Muscle of leg (tissue), 16 donors: Measurements from ENCODE around the gene IRF2BP2. TPM values are rescaled to one million over a fixed set of nuclear protein-coding genes. Genes with fewer than 3 reads are reported as not detected.

Experiments
- DNase-seq: peaks from one replicate; pipeline ENCODE4 v3.0.0; 2013
- H3K27ac ChIP-seq: one replicate; pipeline ENCODE4 v1.5.1; 2013; ENCODE audit warnings: mild to moderate bottlenecking, low read length, control low read depth
- H3K27me3 ChIP-seq: one replicate; pipeline ENCODE4 v1.6.1; 2013; ENCODE audit warnings: low read length; ENCODE audit not compliant: control insufficient read depth, insufficient read depth
- H3K36me3 ChIP-seq: one replicate; pipeline ENCODE4 v1.6.1; 2013; ENCODE audit warnings: low read length; ENCODE audit not compliant: control insufficient read depth, insufficient read depth
- H3K4me1 ChIP-seq: one replicate; pipeline ENCODE4 v1.6.1; 2013; ENCODE audit warnings: low read length; ENCODE audit not compliant: control insufficient read depth, insufficient read depth
- H3K4me3 ChIP-seq: one replicate; pipeline ENCODE4 v1.5.1; 2013; ENCODE audit warnings: low read length, control low read depth
- H3K9me3 ChIP-seq: replicated peaks from 2 replicates; pipeline ENCODE4 v1.6.1; 2013; ENCODE audit warnings: low read depth, low read length; ENCODE audit not compliant: control insufficient read depth
- WGBS: methylation state at CpG from one replicate; pipeline ENCODE4 v1.1.5; 2013; ENCODE audit warnings: missing lambda C conversion rate; ENCODE audit not compliant: insufficient coverage; 5-methylcytosine and 5-hydroxymethylcytosine counted together
- long read RNA-seq, 11 donors: transcript quantifications; one replicate each; lab custom pipeline, GENCODE V29; 2026
- polyA plus RNA-seq, 8 donors: library from polyadenylated mRNA; unstranded; fragments of 120-200 nt; gene quantifications; one replicate each; pipeline versions ENCODE4 v1.2.1 to v1.2.3, GENCODE V29; 2013; ENCODE audit warnings: inconsistent platforms in 1 of 8, low replicate concordance in 1 of 8; ENCODE audit not compliant: insufficient read length in 8 of 8, insufficient read depth in 1 of 8
- total RNA-seq: library from RNA; stranded (reverse); fragments of 120-200 nt; gene quantifications from one replicate; pipeline ENCODE4 v1.2.4, GENCODE V29; 2013

Gene IRF2BP2
- total RNA-seq (61.4 TPM), polyA plus RNA-seq (10 to 100 TPM; 59.9 to 93.0 (median 76.2) TPM)
- long read RNA-seq, donor 1, full-length matches to known transcripts: 7 of 7 reads
- long read RNA-seq, donor 1, partial matches to known transcripts: 0 of 7 reads
- long read RNA-seq, donor 1, other reads (novel, unspliced or antisense): 0 of 7 reads
- long read RNA-seq, donor 2: 0 reads
- long read RNA-seq, donor 3, full-length matches to known transcripts: 29 of 35 reads
- long read RNA-seq, donor 3, partial matches to known transcripts: 0 of 35 reads
- long read RNA-seq, donor 3, other reads (novel, unspliced or antisense): 6 of 35 reads
- long read RNA-seq, donor 4, full-length matches to known transcripts: 12 of 12 reads
- long read RNA-seq, donor 4, partial matches to known transcripts: 0 of 12 reads
- long read RNA-seq, donor 4, other reads (novel, unspliced or antisense): 0 of 12 reads
- long read RNA-seq, donor 5, full-length matches to known transcripts: 26 of 26 reads
- long read RNA-seq, donor 5, partial matches to known transcripts: 0 of 26 reads
- long read RNA-seq, donor 5, other reads (novel, unspliced or antisense): 0 of 26 reads
- long read RNA-seq, donor 6, full-length matches to known transcripts: 15 of 15 reads
- long read RNA-seq, donor 6, partial matches to known transcripts: 0 of 15 reads
- long read RNA-seq, donor 6, other reads (novel, unspliced or antisense): 0 of 15 reads
- long read RNA-seq, donor 7, full-length matches to known transcripts: 13 of 13 reads
- long read RNA-seq, donor 7, partial matches to known transcripts: 0 of 13 reads
- long read RNA-seq, donor 7, other reads (novel, unspliced or antisense): 0 of 13 reads
- long read RNA-seq, donor 8, full-length matches to known transcripts: 2 of 2 reads
- long read RNA-seq, donor 8, partial matches to known transcripts: 0 of 2 reads
- long read RNA-seq, donor 8, other reads (novel, unspliced or antisense): 0 of 2 reads
- long read RNA-seq, donor 9, full-length matches to known transcripts: 16 of 16 reads
- long read RNA-seq, donor 9, partial matches to known transcripts: 0 of 16 reads
- long read RNA-seq, donor 9, other reads (novel, unspliced or antisense): 0 of 16 reads
- long read RNA-seq, donor 10, full-length matches to known transcripts: 8 of 8 reads
- long read RNA-seq, donor 10, partial matches to known transcripts: 0 of 8 reads
- long read RNA-seq, donor 10, other reads (novel, unspliced or antisense): 0 of 8 reads
- long read RNA-seq, donor 11, full-length matches to known transcripts: 15 of 15 reads
- long read RNA-seq, donor 11, partial matches to known transcripts: 0 of 15 reads
- long read RNA-seq, donor 11, other reads (novel, unspliced or antisense): 0 of 15 reads

- Histone ChIP-seq H3K36me3 (peaks cover 25% of the 10 kb centered on the region), H3K27ac (peak within 1 kb of the TSS; percentile 100), H3K27me3 (no peaks in the 10 kb centered on the region), H3K4me1 (peaks cover 40% of the 10 kb centered on the region), H3K9me3 (no peaks in the 10 kb centered on the region), H3K4me3 (peak within 1 kb of the TSS; percentile 75)
- DNase-seq: peak; percentile 95
- 0% methylated on average over 59 of the region's 62 CpGs for WGBS
Measured at GRCh38 chr1:234610061-234610665, at the start of gene IRF2BP2. IRF2BP2 (minus strand) TSS chr1:234610178; CDS start chr1:234609494, 684 bp downstream.

- Histone ChIP-seq H3K4me1 (peaks cover 15% of the 10 kb centered on the region), H3K27me3 (peaks cover 2% of the 10 kb centered on the region), H3K4me3 (no peak overlapping the region), H3K27ac (no peak overlapping the region), H3K9me3 (no peaks in the 10 kb centered on the region), H3K36me3 (no peaks in the 10 kb centered on the region)
- DNase-seq: no peak
- WGBS: 95% methylated on average over 3 of the region's 9 CpGs
Measured at GRCh38 chr1:234659538-234659937, 49.6 kb upstream of the IRF2BP2 start.

- Histone ChIP-seq H3K27ac (no peak overlapping the region), H3K36me3 (no peaks in the 10 kb centered on the region), H3K9me3 (no peaks in the 10 kb centered on the region), H3K27me3 (peaks cover 2% of the 10 kb centered on the region), H3K4me1 (peaks cover 15% of the 10 kb centered on the region), H3K4me3 (no peak overlapping the region)
- no peak for DNase-seq
- WGBS: 46% methylated on average over 3 of the region's 3 CpGs
Measured at GRCh38 chr1:234658138-234658537, 48.2 kb upstream of the IRF2BP2 start.

GRCh38 chr1:234656944-234657654 lies 47.1 kb upstream of the IRF2BP2 start:
- Histone ChIP-seq H3K27me3 (peaks cover 2% of the 10 kb centered on the region), H3K4me3 (no peak overlapping the region), H3K9me3 (no peaks in the 10 kb centered on the region), H3K4me1 (peaks cover 15% of the 10 kb centered on the region), H3K36me3 (no peaks in the 10 kb centered on the region), H3K27ac (no peak overlapping the region)
- DNase-seq: peak; percentile 56
- WGBS: 70% methylated on average over 5 of the region's 12 CpGs

- Histone ChIP-seq H3K4me3 (no peak overlapping the region), H3K27ac (no peak overlapping the region), H3K36me3 (no peaks in the 10 kb centered on the region), H3K4me1 (peaks cover 15% of the 10 kb centered on the region), H3K9me3 (no peaks in the 10 kb centered on the region), H3K27me3 (peaks cover 2% of the 10 kb centered on the region)
- 86% methylated on average over 10 of the region's 17 CpGs for WGBS
- DNase-seq: no peak
Measured at GRCh38 chr1:234656070-234656895, 46.3 kb upstream of the IRF2BP2 start.

- DNase-seq: no peak
- Histone ChIP-seq H3K27me3 (peaks cover 2% of the 10 kb centered on the region), H3K4me1 (peaks cover 15% of the 10 kb centered on the region), H3K36me3 (no peaks in the 10 kb centered on the region), H3K4me3 (no peak overlapping the region), H3K9me3 (no peaks in the 10 kb centered on the region), H3K27ac (no peak overlapping the region)
- 61% methylated on average over 2 of the region's 8 CpGs for WGBS
Measured at GRCh38 chr1:234655328-234656069, 45.5 kb upstream of the IRF2BP2 start.

GRCh38 chr1:234654002-234654733 lies 44.2 kb upstream of the IRF2BP2 start:
- no peaks in the 10 kb centered on the region for H3K9me3 ChIP-seq
- DNase-seq: no peak
- WGBS: no CpG with 5 or more reads among the region's 3 CpGs
- no peak overlapping the region for H3K27ac ChIP-seq
- peaks cover 2% of the 10 kb centered on the region for H3K27me3 ChIP-seq
- peaks cover 15% of the 10 kb centered on the region for H3K4me1 ChIP-seq
- no peaks in the 10 kb centered on the region for H3K36me3 ChIP-seq
- H3K4me3 ChIP-seq: no peak overlapping the region
